HEK293T (cell line): ENCODE data around the gene SUV39H1.

Source experiments
- FOXK2 ChIP-seq: fragments of 450-650 bp; IDR thresholded peaks from 2 replicates; pipeline ENCODE4 v1.6.1; 2016; ENCODE audit warnings: mild to moderate bottlenecking
- LEF1 ChIP-seq: fragments of 450-650 bp; IDR thresholded peaks from 2 replicates; pipeline ENCODE4 v1.6.1; 2017; ENCODE audit warnings: mild to moderate bottlenecking, borderline replicate concordance

DNA sequence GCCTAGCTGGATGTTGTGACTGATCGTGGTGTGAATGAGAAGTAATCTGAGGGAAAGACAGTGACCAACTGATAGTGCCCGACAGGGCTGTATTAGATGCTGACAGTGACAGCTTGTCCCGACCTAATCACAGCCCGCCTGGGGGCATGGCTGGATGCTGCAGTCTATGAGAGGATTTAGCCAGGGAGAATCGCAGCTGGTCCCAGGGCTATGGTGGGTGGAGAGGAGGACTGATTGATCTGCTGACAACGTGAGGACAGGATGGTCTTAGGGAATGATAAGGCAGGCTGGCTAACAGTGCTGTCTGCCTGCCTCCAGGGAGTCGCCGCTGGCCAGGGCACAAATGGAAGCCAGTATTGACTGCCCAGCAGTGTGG lies 621 bp upstream of the SUV39H1 start:
- TF ChIP-seq LEF1: no peak
- no peak for TF ChIP-seq FOXK2
